Peyer's patch (tissue), 4 donors: ENCODE measurements around the gene SEPTIN10.
"Not testable (repeated sequence)": the region's sequence is repeated elsewhere in the genome, so short reads cannot be mapped to it uniquely, and the experiment has no call there.

Experiments used
- POLR2A ChIP-seq, 2 donors: fragments of 450-650 bp; IDR thresholded peaks; one replicate each; pipeline ENCODE4 v1.5.1; 2017; ENCODE audit warnings: antibody characterized with exemption in 2 of 2, mild to moderate bottlenecking in 2 of 2, moderate library complexity in 2 of 2
- TF ChIP-seq, protein P1 (sequence below), 6 experiments: fragments of 450-650 bp in 4 of 6; fragments of 200-600 bp in 2 of 6; sonication (generic) in 1 of 6; IDR thresholded peaks; one replicate each; pipeline ENCODE4 v1.5.1; 2017 to 2019; ENCODE audit warnings: antibody characterized with exemption in 6 of 6, mild to moderate bottlenecking in 3 of 6, moderate library complexity in 1 of 6

DNA sequence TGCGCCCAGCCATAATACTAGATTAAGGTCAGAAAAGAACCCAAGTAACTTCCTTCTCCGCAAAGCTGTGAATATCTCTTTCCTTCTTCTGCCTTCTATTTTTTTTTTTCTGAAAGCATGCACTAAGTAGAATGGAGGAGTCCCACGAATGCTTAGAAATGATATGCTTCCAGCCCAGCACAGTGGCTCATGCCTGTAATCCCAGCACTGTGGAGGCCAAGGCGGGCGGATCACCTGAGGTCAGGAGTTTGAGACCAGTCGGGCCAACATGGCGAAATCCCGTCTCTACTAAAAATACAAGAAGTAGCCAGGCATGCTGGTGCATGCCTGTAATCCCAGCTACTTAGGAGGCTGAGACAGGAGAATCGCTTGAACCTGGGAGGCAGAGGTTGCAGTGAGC lies 26.2 kb upstream of the SEPTIN10 start:
- not testable (repeated sequence) for TF ChIP-seq POLR2A (IDR thresholded peaks at IDR 0.05)
- TF ChIP-seq, protein P1, sequence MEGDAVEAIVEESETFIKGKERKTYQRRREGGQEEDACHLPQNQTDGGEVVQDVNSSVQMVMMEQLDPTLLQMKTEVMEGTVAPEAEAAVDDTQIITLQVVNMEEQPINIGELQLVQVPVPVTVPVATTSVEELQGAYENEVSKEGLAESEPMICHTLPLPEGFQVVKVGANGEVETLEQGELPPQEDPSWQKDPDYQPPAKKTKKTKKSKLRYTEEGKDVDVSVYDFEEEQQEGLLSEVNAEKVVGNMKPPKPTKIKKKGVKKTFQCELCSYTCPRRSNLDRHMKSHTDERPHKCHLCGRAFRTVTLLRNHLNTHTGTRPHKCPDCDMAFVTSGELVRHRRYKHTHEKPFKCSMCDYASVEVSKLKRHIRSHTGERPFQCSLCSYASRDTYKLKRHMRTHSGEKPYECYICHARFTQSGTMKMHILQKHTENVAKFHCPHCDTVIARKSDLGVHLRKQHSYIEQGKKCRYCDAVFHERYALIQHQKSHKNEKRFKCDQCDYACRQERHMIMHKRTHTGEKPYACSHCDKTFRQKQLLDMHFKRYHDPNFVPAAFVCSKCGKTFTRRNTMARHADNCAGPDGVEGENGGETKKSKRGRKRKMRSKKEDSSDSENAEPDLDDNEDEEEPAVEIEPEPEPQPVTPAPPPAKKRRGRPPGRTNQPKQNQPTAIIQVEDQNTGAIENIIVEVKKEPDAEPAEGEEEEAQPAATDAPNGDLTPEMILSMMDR (IDR thresholded peaks at IDR 0.05) = not testable (repeated sequence)
